OCI-LY3 (cell line): ENCODE data around the gene HID1.

Source experiments
- H2AFZ ChIP-seq: fragments of 200-600, 300-600 bp; shearing (Covaris generic); 2 replicates; pipeline ENCODE4 v1.6.0; 2014; ENCODE audit warnings: antibody characterized with exemption, low read depth, low read length
- H3K27ac ChIP-seq: fragments of 200-600, 300-600 bp; sonication (generic); 2 replicates; pipeline ENCODE4 v1.5.1; 2014; ENCODE audit warnings: mild to moderate bottlenecking, low read length, moderate library complexity, mixed read lengths
- H3K27me3 ChIP-seq: fragments of 200-600, 300-600 bp; sonication (generic); 2 replicates; pipeline ENCODE4 v1.6.1; 2014; ENCODE audit warnings: low read depth, low read length, mixed read lengths
- H3K36me3 ChIP-seq: fragments of 200-600, 300-600 bp; sonication (generic); replicated peaks from 2 replicates; pipeline ENCODE3; 2014; ENCODE audit warnings: low read depth, low read length, mixed read lengths
- H3K4me1 ChIP-seq: fragments of 300-600, 200-600 bp; sonication (generic); 2 replicates; pipeline ENCODE4 v1.6.1; 2014; ENCODE audit warnings: low read length, mixed read lengths
- H3K4me2 ChIP-seq: fragments of 200-600, 300-600 bp; sonication (generic); 2 replicates; pipeline ENCODE4 v1.6.1; 2014; ENCODE audit warnings: low read length, mixed read lengths
- H3K4me3 ChIP-seq: fragments of 300-600, 200-600 bp; sonication (generic); 2 replicates; pipeline ENCODE4 v1.5.1; 2014; ENCODE audit warnings: antibody characterized with exemption, mild to moderate bottlenecking, low read length, moderate library complexity
- H3K79me2 ChIP-seq: fragments of 300-600, 200-600 bp; shearing (Covaris generic); 2 replicates; pipeline ENCODE4 v1.6.1; 2014; ENCODE audit warnings: mild to moderate bottlenecking, low read length, mixed read lengths
- H3K9ac ChIP-seq: fragments of 300-600, 200-600 bp; shearing (Covaris generic); 2 replicates; pipeline ENCODE4 v1.6.0; 2014; ENCODE audit warnings: mild to moderate bottlenecking, low read length, moderate library complexity
- H3K9me3 ChIP-seq: fragments of 200-600, 300-600 bp; shearing (Covaris generic); 2 replicates; pipeline ENCODE4 v1.6.1; 2014; ENCODE audit warnings: low read length, mixed read lengths; ENCODE audit not compliant: insufficient read depth
- H4K20me1 ChIP-seq: fragments of 200-600, 300-600 bp; sonication (generic); 2 replicates; pipeline ENCODE4 v1.6.1; 2016; ENCODE audit warnings: low read length, mixed read lengths; ENCODE audit not compliant: insufficient read depth
- EZH2phosphoT487 ChIP-seq: fragments of 200-600 bp; shearing (Covaris generic); IDR thresholded peaks from 2 replicates; pipeline ENCODE4 v1.6.1; 2018; ENCODE audit warnings: antibody characterized with exemption, mixed run types, low read depth
- TF ChIP-seq, protein P1 (sequence below): fragments of 200-600, 300-600 bp; sonication (generic); IDR thresholded peaks from 2 replicates; pipeline ENCODE4 v1.5.1; 2014; ENCODE audit warnings: antibody characterized with exemption, low read length, low read depth

The HID1 gene

GRCh38 chr17:74937064-74938051 lies 35.2 kb downstream of the HID1 start:
- Histone ChIP-seq H3K9ac (no peak overlapping the region), H4K20me1 (no peaks in the 10 kb centered on the region), H3K36me3 (no peaks in the 10 kb centered on the region), H3K9me3 (no peaks in the 10 kb centered on the region), H3K27ac (no peak overlapping the region), H3K4me3 (no peak overlapping the region), H2AFZ (no peak overlapping the region), H3K79me2 (no peaks in the 10 kb centered on the region), H3K4me2 (no peak overlapping the region), H3K27me3 (no peaks in the 10 kb centered on the region), H3K4me1 (no peaks in the 10 kb centered on the region)
- TF ChIP-seq, protein P1, sequence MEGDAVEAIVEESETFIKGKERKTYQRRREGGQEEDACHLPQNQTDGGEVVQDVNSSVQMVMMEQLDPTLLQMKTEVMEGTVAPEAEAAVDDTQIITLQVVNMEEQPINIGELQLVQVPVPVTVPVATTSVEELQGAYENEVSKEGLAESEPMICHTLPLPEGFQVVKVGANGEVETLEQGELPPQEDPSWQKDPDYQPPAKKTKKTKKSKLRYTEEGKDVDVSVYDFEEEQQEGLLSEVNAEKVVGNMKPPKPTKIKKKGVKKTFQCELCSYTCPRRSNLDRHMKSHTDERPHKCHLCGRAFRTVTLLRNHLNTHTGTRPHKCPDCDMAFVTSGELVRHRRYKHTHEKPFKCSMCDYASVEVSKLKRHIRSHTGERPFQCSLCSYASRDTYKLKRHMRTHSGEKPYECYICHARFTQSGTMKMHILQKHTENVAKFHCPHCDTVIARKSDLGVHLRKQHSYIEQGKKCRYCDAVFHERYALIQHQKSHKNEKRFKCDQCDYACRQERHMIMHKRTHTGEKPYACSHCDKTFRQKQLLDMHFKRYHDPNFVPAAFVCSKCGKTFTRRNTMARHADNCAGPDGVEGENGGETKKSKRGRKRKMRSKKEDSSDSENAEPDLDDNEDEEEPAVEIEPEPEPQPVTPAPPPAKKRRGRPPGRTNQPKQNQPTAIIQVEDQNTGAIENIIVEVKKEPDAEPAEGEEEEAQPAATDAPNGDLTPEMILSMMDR: no peak
- no peak for TF ChIP-seq EZH2phosphoT487

GRCh38 chr17:74936470-74936799 lies 36.1 kb downstream of the HID1 start:
- no peak overlapping the region for H2AFZ ChIP-seq
- no peaks in the 10 kb centered on the region for H3K36me3 ChIP-seq
- H3K4me1 ChIP-seq: no peaks in the 10 kb centered on the region
- H3K4me2 ChIP-seq: no peak overlapping the region
- H3K79me2 ChIP-seq: no peaks in the 10 kb centered on the region
- TF ChIP-seq, protein P1: no peak
- no peak for TF ChIP-seq EZH2phosphoT487
- H3K27me3 ChIP-seq: no peaks in the 10 kb centered on the region
- H3K27ac ChIP-seq: no peak overlapping the region
- no peak overlapping the region for H3K4me3 ChIP-seq
- H3K9me3 ChIP-seq: no peaks in the 10 kb centered on the region
- H3K9ac ChIP-seq: no peak overlapping the region
- no peaks in the 10 kb centered on the region for H4K20me1 ChIP-seq

- Histone ChIP-seq H2AFZ (no peak within 1 kb of the TSS), H3K4me2 (no peak within 1 kb of the TSS), H3K27ac (no peak within 1 kb of the TSS), H3K79me2 (no peaks in the 10 kb centered on the region), H3K27me3 (no peaks in the 10 kb centered on the region), H3K36me3 (no peaks in the 10 kb centered on the region), H3K4me1 (no peaks in the 10 kb centered on the region), H3K9ac (no peak within 1 kb of the TSS), H3K9me3 (no peaks in the 10 kb centered on the region), H3K4me3 (no peak within 1 kb of the TSS), H4K20me1 (no peaks in the 10 kb centered on the region)
- no peak for TF ChIP-seq EZH2phosphoT487
- TF ChIP-seq, protein P1: no peak
These were observed 36.7 kb downstream of the HID1 start, which contains the start of gene OTOP3 for GRCh38 chr17:74935585-74936469. TSS of gene OTOP3 (plus strand) at chr17:74935898. CDS start at chr17:74935922, 24 bp downstream.

DNA sequence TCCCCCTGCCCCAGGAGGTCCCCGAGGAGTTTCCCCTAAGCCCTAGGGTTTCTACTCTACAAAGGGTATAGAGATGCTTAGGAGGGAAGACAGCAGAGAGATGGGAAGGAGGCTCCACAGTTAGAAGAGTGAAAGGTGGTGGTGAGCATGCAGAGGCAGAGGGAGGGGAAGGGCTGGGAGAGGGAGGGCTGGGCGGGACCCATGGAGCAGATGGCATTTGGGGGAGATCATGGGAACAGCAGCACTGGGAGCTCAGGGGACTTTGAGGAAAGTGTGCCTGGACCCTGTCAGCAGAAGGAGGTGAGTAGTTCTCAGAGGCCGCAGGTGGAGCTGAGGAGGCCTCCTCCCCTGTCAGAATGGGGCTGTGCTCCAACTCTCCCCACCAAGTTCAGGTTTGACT lies 37.5 kb downstream of the HID1 start:
- H3K9me3 ChIP-seq: no peaks in the 10 kb centered on the region
- no peak for TF ChIP-seq EZH2phosphoT487
- TF ChIP-seq, protein P1: no peak
- no peak overlapping the region for H3K27ac ChIP-seq
- no peak overlapping the region for H3K4me2 ChIP-seq
- no peak overlapping the region for H2AFZ ChIP-seq
- no peaks in the 10 kb centered on the region for H3K4me1 ChIP-seq
- no peaks in the 10 kb centered on the region for H3K79me2 ChIP-seq
- no peak overlapping the region for H3K4me3 ChIP-seq
- no peaks in the 10 kb centered on the region for H4K20me1 ChIP-seq
- no peak overlapping the region for H3K9ac ChIP-seq
- H3K36me3 ChIP-seq: no peaks in the 10 kb centered on the region
- no peaks in the 10 kb centered on the region for H3K27me3 ChIP-seq
